Thyroid gland (tissue), 4 donors: ENCODE measurements around the gene IFITM10.

Experiments used
- CTCF ChIP-seq, 6 experiments: fragments of 200-600 bp in 3 of 6; fragments of 450-650 bp in 3 of 6; sonication (generic) in 3 of 6; IDR thresholded peaks; one replicate each; pipeline ENCODE4 v1.5.1; 2016 to 2019; ENCODE audit warnings: antibody characterized with exemption in 6 of 6, mild to moderate bottlenecking in 2 of 6, inconsistent platforms in 1 of 6, moderate library complexity in 1 of 6
- POLR2A ChIP-seq, 2 donors: fragments of 450-650 bp; IDR thresholded peaks; one replicate each; pipeline ENCODE4 v1.6.1; 2017; ENCODE audit warnings: antibody characterized with exemption in 2 of 2, mild to moderate bottlenecking in 2 of 2, moderate library complexity in 1 of 2

- TF ChIP-seq CTCF (IDR thresholded peaks at IDR 0.05): no peak
- no peak for TF ChIP-seq POLR2A (IDR thresholded peaks at IDR 0.05)
These were observed 21.3 kb downstream of the IFITM10 start for GRCh38 chr11:1728931-1729691.
